IMR-90 (cell line): ENCODE results near the gene DOCK2. TPM values are rescaled to one million over a fixed set of nuclear protein-coding genes. Genes with fewer than 3 reads are reported as not detected.

Source experiments
- ATAC-seq: fragments of 200-7000 bp; cut with Tn5 transposase; 2 replicates; pipeline ENCODE4 v1.9.1; 2020; ENCODE audit warnings: low read depth, mild to moderate bottlenecking, moderate library complexity
- BruUV-seq: library from RNA; stranded (reverse); fragments of 400-500 nt; replicated peaks from 2 replicates; lab custom pipeline; 2021; lab: Mats Ljungman, UMichigan
- CTCF ChIA-PET: fragments of 300-600 bp; formaldehyde crosslinking; extraction: SDS; loops from one replicate; lab custom pipeline; 2021; ENCODE audit warnings: antibody characterized with exemption; lab: Yijun Ruan, JAX
- POLR2A ChIA-PET: fragments of 300-600 bp; sonication (Branson Sonifier 250); formaldehyde crosslinking; loops from one replicate; lab custom pipeline; 2022; ENCODE audit warnings: antibody characterized with exemption; ENCODE audit not compliant: unreplicated experiment; lab: Charles Lee
- DNase-seq: peaks from one replicate; pipeline ENCODE4 v3.0.0; 2013
- H2AFZ ChIP-seq: replicated peaks from 2 replicates; pipeline ENCODE3; 2013; ENCODE audit warnings: low read length, mild to moderate bottlenecking; ENCODE audit not compliant: poor library complexity
- H2AK5ac ChIP-seq: 2 replicates; pipeline ENCODE4 v1.6.1; 2013; ENCODE audit warnings: low read depth, low read length, inconsistent platforms
- H2AK9ac ChIP-seq: replicated peaks from 2 replicates; pipeline ENCODE3; 2013; ENCODE audit warnings: mild to moderate bottlenecking, low read depth, low read length, moderate library complexity; ENCODE audit not compliant: poor library complexity
- H2BK120ac ChIP-seq: 2 replicates; pipeline ENCODE4 v1.6.1; 2013; ENCODE audit warnings: low read depth, low read length, inconsistent platforms
- H2BK15ac ChIP-seq: 3 replicates; pipeline ENCODE4 v1.6.1; 2013; ENCODE audit warnings: low read depth, low read length, inconsistent platforms
- H2BK20ac ChIP-seq: 2 replicates; pipeline ENCODE4 v1.6.1; 2013; ENCODE audit warnings: low read depth, mild to moderate bottlenecking, inconsistent platforms, low read length, moderate library complexity
- H2BK5ac ChIP-seq: 2 replicates; pipeline ENCODE4 v1.6.1; 2013; ENCODE audit warnings: mild to moderate bottlenecking, low read depth, low read length, inconsistent platforms; ENCODE audit not compliant: poor library complexity, severe bottlenecking
- H3K14ac ChIP-seq: replicated peaks from 2 replicates; pipeline ENCODE4 v1.6.1; 2013; ENCODE audit warnings: low read depth, low read length, inconsistent platforms
- H3K18ac ChIP-seq: 2 replicates; pipeline ENCODE4 v1.6.1; 2013; ENCODE audit warnings: low read depth, low read length, control low read depth
- H3K23ac ChIP-seq: 2 replicates; pipeline ENCODE4 v1.6.1; 2013; ENCODE audit warnings: low read depth, low read length, inconsistent platforms
- H3K27ac ChIP-seq: 2 replicates; pipeline ENCODE4 v1.5.1; 2013; ENCODE audit warnings: mild to moderate bottlenecking, control low read depth, low read length; ENCODE audit not compliant: insufficient read depth
- H3K27me3 ChIP-seq: 2 replicates; pipeline ENCODE4 v1.6.1; 2013; ENCODE audit warnings: low read length; ENCODE audit not compliant: control insufficient read depth, insufficient read depth
- H3K36me3 ChIP-seq: 2 replicates; pipeline ENCODE4 v1.6.1; 2013; ENCODE audit warnings: low read length, mixed read lengths; ENCODE audit not compliant: control insufficient read depth, insufficient read depth
- H3K4ac ChIP-seq: 2 replicates; pipeline ENCODE4 v1.6.1; 2013; ENCODE audit warnings: low read depth, low read length, inconsistent platforms
- H3K4me1 ChIP-seq: 2 replicates; pipeline ENCODE4 v1.6.1; 2013; ENCODE audit warnings: low read length, mixed read lengths; ENCODE audit not compliant: control insufficient read depth, insufficient read depth
- H3K4me2 ChIP-seq: 2 replicates; pipeline ENCODE4 v1.6.1; 2013; ENCODE audit warnings: low read depth, mild to moderate bottlenecking, control low read depth, low read length, moderate library complexity
- H3K4me3 ChIP-seq: 2 replicates; pipeline ENCODE4 v1.5.1; 2013; ENCODE audit warnings: low read depth, mild to moderate bottlenecking, control low read depth, low read length, moderate library complexity; ENCODE audit not compliant: insufficient read depth
- H3K56ac ChIP-seq: 2 replicates; pipeline ENCODE4 v1.6.1; 2013; ENCODE audit warnings: low read length, inconsistent platforms; ENCODE audit not compliant: insufficient read depth; ENCODE audit errors: extremely low read depth
- H3K79me1 ChIP-seq, 2 experiments: 2 replicates each; pipeline ENCODE4 v1.6.1; 2013; ENCODE audit warnings: low read length in 2 of 2, inconsistent platforms in 1 of 2, low read depth in 1 of 2
- H3K9ac ChIP-seq: 2 replicates; pipeline ENCODE4 v1.6.1; 2013; ENCODE audit warnings: low read depth, low read length, control low read depth
- H3K9me1 ChIP-seq: 2 replicates; pipeline ENCODE4 v1.6.1; 2013; ENCODE audit warnings: low read length, inconsistent platforms; ENCODE audit not compliant: insufficient read depth
- H3K9me3 ChIP-seq: 2 replicates; pipeline ENCODE4 v1.6.1; 2013; ENCODE audit warnings: low read length; ENCODE audit not compliant: control insufficient read depth, insufficient read depth
- H4K20me1 ChIP-seq: 2 replicates; pipeline ENCODE4 v1.6.1; 2013; ENCODE audit warnings: low read length, inconsistent platforms; ENCODE audit not compliant: insufficient read depth
- H4K5ac ChIP-seq: 2 replicates; pipeline ENCODE4 v1.6.1; 2013; ENCODE audit warnings: mild to moderate bottlenecking, low read depth, low read length, control low read depth
- H4K8ac ChIP-seq, 2 experiments: 2 replicates each; pipeline ENCODE4 v1.6.1; 2013; ENCODE audit warnings: low read depth in 2 of 2, low read length in 2 of 2, control low read depth in 1 of 2, inconsistent platforms in 1 of 2
- H4K91ac ChIP-seq: 2 replicates; pipeline ENCODE4 v1.6.1; 2013; ENCODE audit warnings: low read depth, low read length, inconsistent platforms; ENCODE audit not compliant: insufficient read depth
- CHD1 ChIP-seq: IDR thresholded peaks from 2 replicates; pipeline ENCODE4 v1.6.1; 2012; ENCODE audit warnings: low read depth, low read length, improper control_type of control experiment
- CTCF ChIP-seq: conservative IDR thresholded peaks from 2 replicates; pipeline ENCODE4 v1.5.1; 2012; ENCODE audit warnings: mild to moderate bottlenecking, low read depth, low read length, improper control_type of control experiment
- ELK1 ChIP-seq: fragments of 150-350 bp; IDR thresholded peaks from 2 replicates; pipeline ENCODE4 v1.6.1; 2016; ENCODE audit warnings: low read depth, mild to moderate bottlenecking, low read length, moderate library complexity, borderline replicate concordance
- MAFK ChIP-seq: IDR thresholded peaks from 2 replicates; pipeline ENCODE4 v1.6.1; 2012; ENCODE audit warnings: low read depth, low read length, improper control_type of control experiment
- MXI1 ChIP-seq: IDR thresholded peaks from 2 replicates; pipeline ENCODE4 v1.6.1; 2012; ENCODE audit warnings: low read depth, mild to moderate bottlenecking, low read length, moderate library complexity, borderline replicate concordance
- NFE2L2 ChIP-seq: fragments of 150-350 bp; IDR thresholded peaks from 2 replicates; pipeline ENCODE4 v1.6.1; 2016; ENCODE audit warnings: low read depth, mild to moderate bottlenecking, low read length
- POLR2A ChIP-seq: IDR thresholded peaks from 2 replicates; pipeline ENCODE4 v1.6.1; 2012; ENCODE audit warnings: mild to moderate bottlenecking, low read depth, low read length
- RFX5 ChIP-seq: IDR thresholded peaks from 2 replicates; pipeline ENCODE4 v1.8.0; 2012; ENCODE audit warnings: low read depth, mild to moderate bottlenecking, low read length, moderate library complexity
- USF2 ChIP-seq: fragments of 150-350 bp; IDR thresholded peaks from 2 replicates; pipeline ENCODE4 v1.6.1; 2017; ENCODE audit warnings: mild to moderate bottlenecking, antibody characterized with exemption, low read length, low read depth
- WGBS, 2 experiments: methylation state at CpG; one replicate each; pipeline versions ENCODE4 v1.1.5 to v1.1.7; 2013; ENCODE audit warnings: missing lambda C conversion rate in 2 of 2; ENCODE audit not compliant: insufficient read length in 1 of 2; ENCODE audit errors: extremely low coverage in 2 of 2; 5-methylcytosine and 5-hydroxymethylcytosine counted together
- dilution Hi-C: fragments of 300-500 bp; cut with HindIII; formaldehyde crosslinking; loops from one replicate; pipeline ENCODE4 v1.14.3; 2018; ENCODE audit warnings: low sequenced_read_pairs; ENCODE audit not compliant: unreplicated experiment
- in situ Hi-C: fragments of 300-500 bp; cut with MboI; formaldehyde crosslinking; loops from 3 replicates; pipeline ENCODE4 v1.14.3; 2019; ENCODE audit warnings: low sequenced_read_pairs, inconsistent platforms, mixed read lengths
- intact Hi-C: fragments of 100-400 bp; cut with micrococcal nuclease; formaldehyde crosslinking; loops from 2 replicates; pipeline ENCODE4 v1.10.0; 2022
- polyA plus RNA-seq, 3 experiments: library from polyadenylated mRNA; depleted of rRNA; stranded (reverse); fragments of >200 nt; gene quantifications; 2 replicates each; pipeline ENCODE4 v1.2.3, GENCODE V29; 2012; ENCODE audit warnings: low replicate concordance in 1 of 3
- total RNA-seq: library from RNA; depleted of rRNA; stranded (reverse); fragments of >200 nt; gene quantifications from 2 replicates; pipeline ENCODE4 v1.2.3, GENCODE V29; 2012

DOCK2 gene
- total and polyA plus RNA-seq, 2 of the 4 experiments (the other 2 are of a cell fraction), result 0.72 to 3.0 TPM

- intact Hi-C loops (no loop called here), dilution Hi-C loops (no loop called here), in situ Hi-C loops (no loop called here)
- no peak overlapping the region for H2BK20ac ChIP-seq
- H3K4ac ChIP-seq, result no peak overlapping the region
- no peak overlapping the region; the same call in 1 of the 2 replicates for H4K91ac ChIP-seq
- H2BK120ac ChIP-seq, result no peak overlapping the region
- H3K9me3 ChIP-seq, result no peaks in the 10 kb centered on the region
- H3K56ac ChIP-seq, result no peak overlapping the region
- H2AFZ ChIP-seq, result no peak overlapping the region
- 0 out of 3 replicates have a peak overlapping the region, but pooled peaks have one; percentile 93 for H2BK15ac ChIP-seq
- no peak overlapping the region for H2BK5ac ChIP-seq
- H3K23ac ChIP-seq, result no peak overlapping the region
- peaks cover 19% of the 10 kb centered on the region for H3K4me1 ChIP-seq
- H2AK5ac ChIP-seq, result no peak overlapping the region
- DNase-seq (no peak), ATAC-seq (no peak)
- no peaks in the 10 kb centered on the region for H3K36me3 ChIP-seq
- H4K20me1 ChIP-seq, result no peaks in the 10 kb centered on the region
- H3K27ac ChIP-seq, result no peak overlapping the region
- H3K9me1 ChIP-seq, result peaks cover 24% of the 10 kb centered on the region
- ChIA-PET CTCF (no interaction called here), POLR2A (no interaction called here)
- no peak overlapping the region for H4K5ac ChIP-seq
- no peak overlapping the region for H3K18ac ChIP-seq
- TF ChIP-seq CTCF (no peak), ELK1 (no peak), USF2 (no peak), NFE2L2 (no peak), MAFK (no peak), MXI1 (no peak), CHD1 (no peak), POLR2A (no peak), RFX5 (no peak)
- 0 out of 4 replicates have a peak, but pooled peaks cover 0 to 5% of the 10 kb centered on the region in 2 experiments for H3K79me1 ChIP-seq
- no peaks in the 10 kb centered on the region for H3K27me3 ChIP-seq
- no peak overlapping the region for H2AK9ac ChIP-seq
- BruUV-seq, result no TSS peak
- no peak overlapping the region for H3K4me3 ChIP-seq
- H3K4me2 ChIP-seq, result no peak overlapping the region
- WGBS, 2 experiments, result no CpG with 5 or more reads among the region's 5 CpGs
- H3K9ac ChIP-seq, result no peak overlapping the region
- H3K14ac ChIP-seq, result no peak overlapping the region
- H4K8ac ChIP-seq, result no peak overlapping the region
Measured at GRCh38 chr5:169653091-169653490, 16.0 kb downstream of the DOCK2 start.
